ENCODE data around the gene LZTR1.

DNA sequence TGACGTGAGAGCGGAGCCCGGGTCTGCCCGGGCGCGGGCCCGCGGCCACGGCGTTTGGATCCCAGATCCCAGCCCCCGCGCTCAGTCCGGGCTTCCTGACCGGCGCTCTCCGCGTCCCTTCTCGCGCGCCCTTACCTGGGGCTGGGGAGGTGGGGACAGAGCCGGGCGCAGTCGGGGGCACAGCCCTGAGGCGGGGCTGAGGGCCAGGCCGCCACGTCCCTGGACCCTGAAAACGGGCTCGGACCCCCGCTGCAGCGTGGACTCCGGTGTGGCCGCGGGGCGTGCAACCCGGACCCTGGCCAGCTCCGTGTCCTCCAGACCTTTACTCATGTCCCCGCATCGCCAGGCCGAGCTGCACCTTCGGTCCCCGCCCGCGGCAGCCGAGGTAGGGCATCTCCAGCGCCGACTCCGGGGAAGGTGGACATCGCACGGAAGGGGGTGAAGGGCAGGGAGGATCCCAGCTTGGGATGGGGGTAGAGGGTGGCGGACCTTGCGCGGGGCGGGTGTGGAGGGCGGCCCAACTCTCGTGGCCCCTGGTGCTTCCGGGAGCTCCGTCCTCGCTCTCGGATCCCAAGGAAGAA is 24.9 kb upstream of the LZTR1 start:
- TF ChIP-seq, protein P1, sequence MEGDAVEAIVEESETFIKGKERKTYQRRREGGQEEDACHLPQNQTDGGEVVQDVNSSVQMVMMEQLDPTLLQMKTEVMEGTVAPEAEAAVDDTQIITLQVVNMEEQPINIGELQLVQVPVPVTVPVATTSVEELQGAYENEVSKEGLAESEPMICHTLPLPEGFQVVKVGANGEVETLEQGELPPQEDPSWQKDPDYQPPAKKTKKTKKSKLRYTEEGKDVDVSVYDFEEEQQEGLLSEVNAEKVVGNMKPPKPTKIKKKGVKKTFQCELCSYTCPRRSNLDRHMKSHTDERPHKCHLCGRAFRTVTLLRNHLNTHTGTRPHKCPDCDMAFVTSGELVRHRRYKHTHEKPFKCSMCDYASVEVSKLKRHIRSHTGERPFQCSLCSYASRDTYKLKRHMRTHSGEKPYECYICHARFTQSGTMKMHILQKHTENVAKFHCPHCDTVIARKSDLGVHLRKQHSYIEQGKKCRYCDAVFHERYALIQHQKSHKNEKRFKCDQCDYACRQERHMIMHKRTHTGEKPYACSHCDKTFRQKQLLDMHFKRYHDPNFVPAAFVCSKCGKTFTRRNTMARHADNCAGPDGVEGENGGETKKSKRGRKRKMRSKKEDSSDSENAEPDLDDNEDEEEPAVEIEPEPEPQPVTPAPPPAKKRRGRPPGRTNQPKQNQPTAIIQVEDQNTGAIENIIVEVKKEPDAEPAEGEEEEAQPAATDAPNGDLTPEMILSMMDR (IDR thresholded peaks at IDR 0.05; ENCODE audit: poor library complexity), result no peak
- peak; percentile 28 for TF ChIP-seq EZH2 (IDR thresholded peaks at IDR 0.05; ENCODE audit: borderline replicate concordance)
- TF ChIP-seq EZH2phosphoT487 (IDR thresholded peaks at IDR 0.05; ENCODE audit: low read depth, severe bottlenecking, unreplicated experiment), result no peak

Measured in hepatocyte (in vitro differentiated cells).